HG03108 (cell line): ENCODE measurements around the gene LAMA4.

Experiments
- ATAC-seq: cut with Tn5 transposase; IDR thresholded peaks from one replicate; pipeline ENCODE4 v1.9.1; 2021; ENCODE audit warnings: moderate library complexity; ENCODE audit not compliant: unreplicated experiment

LAMA4 gene

GRCh38 chr6:112253841-112254816 lies at the start of gene LAMA4:
Gene LAMA4 (minus strand): TSS chr6:112254567. CDS start chr6:112254150, 417 bp downstream.
- ATAC-seq = no peak

GRCh38 chr6:112302142-112302705 lies 47.9 kb upstream of the LAMA4 start:
- no peak for ATAC-seq

- no peak for ATAC-seq
These were observed 46.5 kb upstream of the LAMA4 start for GRCh38 chr6:112300896-112301295.

DNA sequence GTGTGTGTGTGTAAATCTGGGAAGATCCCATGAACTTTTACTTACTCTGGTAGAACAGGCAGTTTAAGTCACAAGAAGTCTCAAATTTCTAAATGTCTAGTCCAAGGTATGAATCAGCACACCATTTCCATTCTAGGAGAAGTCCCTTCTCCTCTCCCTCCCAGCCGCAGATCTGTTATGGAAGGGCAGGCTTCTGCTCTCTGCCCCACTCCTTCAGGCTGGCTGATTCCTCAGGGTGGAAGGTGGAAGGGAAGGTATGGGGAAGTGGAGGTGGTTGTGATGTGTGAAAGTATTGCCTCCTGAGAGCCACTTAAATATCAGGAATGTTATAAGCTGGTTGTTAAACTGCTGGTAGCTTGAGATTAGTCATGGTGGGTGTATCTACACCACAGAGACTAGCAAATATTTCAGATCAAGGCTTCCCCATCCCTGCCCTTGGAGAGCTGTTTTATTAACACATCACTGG lies 44.5 kb upstream of the LAMA4 start:
- ATAC-seq = no peak

DNA sequence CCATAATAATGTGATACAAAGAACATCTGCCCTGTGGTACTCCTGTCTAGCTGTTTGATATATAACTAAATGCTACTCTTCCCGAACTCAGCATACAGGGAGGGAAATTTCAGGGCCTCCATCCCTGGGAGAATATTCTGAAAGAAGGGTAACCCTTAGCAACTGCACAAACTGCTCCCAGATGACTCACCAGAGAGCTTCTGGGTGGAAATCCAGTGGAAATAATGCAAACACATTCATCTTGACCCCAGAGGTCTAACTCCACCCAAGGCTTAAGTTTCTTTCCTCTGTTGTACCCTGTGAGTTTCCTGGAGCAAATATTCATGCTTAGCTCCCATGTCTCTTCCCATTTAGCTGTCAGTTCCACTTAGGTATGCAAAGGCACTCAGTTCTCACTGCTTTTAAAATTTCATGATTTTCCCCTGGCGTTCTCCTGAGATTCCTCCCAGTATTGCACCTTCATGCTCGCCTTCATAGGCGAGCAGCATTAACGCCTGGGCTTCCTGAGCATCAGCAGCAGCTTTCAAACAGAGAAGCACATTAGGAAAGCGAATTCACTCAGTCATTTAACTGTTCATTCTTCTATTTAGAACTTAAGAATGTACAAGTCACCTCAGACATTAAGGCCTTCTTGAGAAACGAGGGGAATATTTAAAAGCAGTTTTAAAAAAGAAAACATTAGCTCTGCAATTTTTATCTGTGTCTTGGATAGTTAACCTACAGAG lies 43.8 kb upstream of the LAMA4 start:
- no peak for ATAC-seq

DNA sequence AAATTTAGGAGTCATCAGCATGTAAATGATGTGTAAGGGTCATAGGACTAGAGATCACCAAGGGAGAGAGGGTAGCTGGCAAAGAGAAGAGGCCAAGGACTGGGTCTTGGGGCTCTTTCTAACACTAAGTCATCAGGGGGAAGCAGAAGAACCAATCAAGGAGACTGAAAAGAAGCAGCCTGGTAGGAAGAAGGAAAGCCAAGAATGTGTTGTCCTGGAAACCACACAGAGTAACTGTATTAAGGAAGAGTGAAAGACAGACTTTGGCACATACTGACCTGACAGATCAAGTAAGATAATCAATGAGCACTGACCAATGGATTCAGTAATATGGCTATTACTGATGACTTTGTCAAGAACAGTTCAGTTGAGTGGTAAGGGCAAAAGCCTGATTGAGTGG lies 42.3 kb upstream of the LAMA4 start:
- no peak for ATAC-seq

GRCh38 chr6:112296122-112296521 lies 41.8 kb upstream of the LAMA4 start:
- no peak for ATAC-seq

GRCh38 chr6:112291161-112291762 lies 36.9 kb upstream of the LAMA4 start:
- no peak for ATAC-seq

DNA sequence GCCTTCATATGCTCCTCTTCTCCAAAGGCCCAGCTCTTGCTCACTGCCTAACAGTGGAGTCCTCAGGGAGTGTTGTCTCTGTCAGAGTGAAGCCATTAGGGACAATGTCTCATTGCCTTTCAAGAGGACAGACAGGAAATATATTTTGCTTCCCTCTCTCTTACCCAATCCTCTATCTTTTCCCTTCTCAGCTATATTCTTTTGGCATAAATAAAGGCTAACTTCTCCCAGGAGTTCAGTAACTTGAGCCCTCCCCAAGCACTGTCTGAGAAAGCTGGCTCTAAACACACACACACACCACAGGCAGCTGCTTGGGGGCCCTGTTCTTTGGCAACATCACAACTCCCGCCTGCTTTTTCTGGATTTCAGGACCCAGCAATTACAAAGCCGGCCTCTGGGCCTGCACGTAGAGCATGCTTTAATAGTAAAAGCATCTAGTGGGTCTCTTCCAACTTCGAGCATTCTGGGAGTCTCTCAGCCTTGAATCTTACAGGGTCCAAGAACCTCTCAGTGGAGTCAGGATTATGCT lies 34.7 kb upstream of the LAMA4 start:
- ATAC-seq = no peak

DNA sequence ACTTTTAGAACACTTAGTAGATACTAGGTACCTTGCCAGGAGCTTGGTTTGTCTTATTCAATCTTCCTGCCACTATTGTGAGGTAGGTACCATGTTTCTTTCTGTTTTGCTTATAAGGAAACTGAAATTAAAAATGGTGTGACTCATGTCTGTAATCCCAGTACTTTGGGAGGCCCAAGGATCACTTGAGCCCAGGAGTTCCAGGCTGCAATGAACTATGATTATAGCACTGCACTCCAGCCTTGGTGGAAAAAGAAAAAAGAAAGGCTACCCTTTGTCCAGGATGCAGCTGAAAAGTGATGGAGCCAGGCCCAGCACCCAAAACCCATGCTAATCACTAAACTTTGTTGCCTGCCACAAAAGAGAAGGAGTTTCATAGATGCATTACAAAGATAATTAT lies 34.1 kb upstream of the LAMA4 start:
- no peak for ATAC-seq

DNA sequence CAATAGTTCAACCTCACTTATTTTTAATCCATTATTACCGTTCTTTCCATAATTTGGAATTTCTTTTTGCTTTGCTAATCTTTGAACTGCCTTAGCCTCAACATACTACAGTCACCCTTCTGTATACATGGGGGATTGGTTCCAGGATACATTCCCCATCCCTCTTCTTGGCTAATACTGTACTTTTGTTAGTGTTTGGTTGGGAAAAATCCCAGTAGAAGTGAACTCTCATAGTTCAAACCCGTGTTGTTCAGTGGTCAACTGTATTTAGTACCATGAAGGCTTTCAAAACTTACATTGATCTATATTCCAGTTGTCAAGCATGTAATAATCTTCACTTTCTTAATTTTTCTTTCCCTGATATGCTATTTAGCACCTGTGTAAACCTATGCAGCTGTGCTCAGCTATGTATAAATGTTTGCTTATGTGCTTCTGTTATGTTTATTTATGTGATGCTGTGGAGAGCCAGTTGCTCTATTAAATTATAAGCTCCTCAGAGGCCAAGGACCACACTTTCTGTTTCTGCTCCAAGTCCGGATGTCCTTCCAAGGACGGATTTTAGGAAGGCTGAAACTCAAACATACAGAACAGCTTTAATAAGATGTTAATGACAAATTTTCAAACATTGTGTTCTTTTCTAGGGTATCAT lies 33.3 kb upstream of the LAMA4 start:
- ATAC-seq = no peak

GRCh38 chr6:112286500-112287144 lies 32.3 kb upstream of the LAMA4 start:
- no peak for ATAC-seq

DNA sequence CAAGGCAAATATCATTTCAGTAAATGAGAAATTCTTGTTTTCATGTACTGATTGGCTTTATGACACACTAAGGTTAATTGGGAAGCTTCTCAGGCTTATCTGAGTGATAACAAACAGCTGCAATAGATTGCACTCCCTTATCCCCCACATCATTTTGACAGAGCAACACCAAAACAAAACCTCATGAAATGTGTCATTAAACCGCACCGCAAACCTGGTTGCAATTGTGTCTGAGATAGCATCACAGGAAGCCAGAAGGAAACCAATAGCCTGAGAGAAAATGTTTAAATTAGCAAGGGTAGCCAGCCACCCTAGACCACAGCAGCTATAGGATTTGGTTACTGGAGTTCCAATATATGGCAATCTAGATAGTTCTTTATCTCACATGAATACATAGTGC lies 31.6 kb upstream of the LAMA4 start:
- ATAC-seq = peak; percentile 61

- no peak for ATAC-seq
These were observed 30.2 kb upstream of the LAMA4 start for GRCh38 chr6:112284603-112285002.

DNA sequence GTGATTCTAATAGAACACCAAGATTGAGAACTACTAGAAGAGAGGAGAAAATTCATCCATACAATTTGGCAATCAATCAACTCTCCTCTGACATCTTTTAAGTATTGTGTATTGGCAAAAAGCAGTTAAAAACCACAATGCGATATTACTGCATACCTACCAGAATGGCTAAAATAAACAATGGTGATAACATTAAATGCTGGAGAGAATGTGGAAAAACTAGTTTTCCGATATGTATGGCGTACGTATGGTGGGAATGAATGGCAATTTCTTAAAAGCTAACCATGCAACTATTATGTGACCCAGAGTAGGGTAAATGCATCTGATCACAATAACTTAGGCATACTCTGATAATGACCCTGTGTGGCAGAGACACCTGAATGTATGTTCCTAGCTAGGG lies 29.3 kb upstream of the LAMA4 start:
- ATAC-seq = no peak

- ATAC-seq = no peak
These were observed 27.7 kb upstream of the LAMA4 start for GRCh38 chr6:112281821-112282615.

DNA sequence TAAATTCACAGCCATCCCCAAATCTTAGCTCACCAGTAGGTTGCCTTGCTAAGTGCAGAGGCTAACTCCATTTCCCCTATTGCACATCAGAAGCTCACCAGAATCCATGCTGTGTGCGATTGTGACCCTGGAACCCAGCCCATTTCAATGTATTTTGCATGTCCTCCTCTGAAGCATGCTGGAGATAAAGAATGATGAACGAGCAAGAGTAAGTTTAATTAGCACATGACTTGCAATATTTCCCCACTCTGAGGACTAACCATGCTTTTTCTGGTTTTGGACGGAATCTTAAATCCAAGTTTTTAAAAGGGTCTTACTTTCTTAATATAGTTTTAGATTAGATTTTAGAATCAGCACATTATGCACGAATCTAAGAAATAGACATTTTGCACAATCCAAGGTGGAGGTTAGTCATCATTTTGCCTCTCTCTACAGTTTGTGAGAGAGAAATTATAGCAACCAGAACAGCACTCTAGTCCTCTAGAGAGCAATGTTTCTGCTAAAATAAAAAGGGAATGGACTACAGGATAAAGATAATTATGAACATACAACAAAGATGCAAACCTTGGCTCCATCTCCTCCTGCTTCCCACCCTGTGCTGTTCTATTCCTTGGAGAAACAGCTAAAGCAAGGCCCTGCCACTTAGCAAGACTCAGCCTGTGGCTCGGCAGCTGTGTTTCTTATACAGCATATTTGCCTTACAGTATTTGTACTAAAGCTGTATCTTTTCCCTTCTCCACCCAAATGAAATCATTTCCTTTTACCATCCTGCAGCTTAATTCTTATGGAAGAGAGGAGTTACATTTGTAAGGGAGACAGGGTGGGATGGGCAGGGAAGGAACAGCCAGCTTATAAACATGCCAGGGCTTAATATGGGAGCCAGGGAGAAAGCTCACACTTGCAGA lies 24.9 kb upstream of the LAMA4 start:
- no peak for ATAC-seq

- no peak for ATAC-seq
These were observed 21.0 kb upstream of the LAMA4 start for GRCh38 chr6:112275365-112275764.
